Measurements from ENCODE around the gene TMEM97.
A peak's percentile ranks its signal among the peaks of the same experiment; 100 is the strongest.

TMEM97 gene

GRCh38 chr17:28327031-28327607 is 8.1 kb downstream of the TMEM97 start:
- WGBS, 2 experiments (ENCODE audit: insufficient coverage in 2 of 2): 98 to 100% methylated on average over 2 to 8 of the region's 9 CpGs

GRCh38 chr17:28327709-28328108 is 8.7 kb downstream of the TMEM97 start:
- WGBS, 2 experiments (ENCODE audit: insufficient coverage in 2 of 2): 83 to 86% methylated on average over 1 to 2 of the region's 3 CpGs
- Histone ChIP-seq H3K4me1 (ENCODE audit: control insufficient read depth, insufficient read depth, low read length, poor library complexity, severe bottlenecking) (peaks cover 8% of the 10 kb centered on the region), H3K9me3 (ENCODE audit: control insufficient read depth, low read length) (no peaks in the 10 kb centered on the region), H3K36me3 (ENCODE audit: control insufficient read depth, insufficient read depth, low read length) (peaks cover 68% of the 10 kb centered on the region), H3K4me3 (ENCODE audit: extremely low read depth, insufficient read depth, low read length, poor library complexity, severe bottlenecking) (no peak overlapping the region), H3K27ac (ENCODE audit: low read depth, low read length, severe bottlenecking) (no peak overlapping the region)

More at GRCh38 chr17:28327031-28327607, 8.1 kb downstream of the TMEM97 start:
- Histone ChIP-seq H3K4me1 (ENCODE audit: control insufficient read depth, insufficient read depth, low read length, poor library complexity, severe bottlenecking) (peaks cover 8% of the 10 kb centered on the region), H3K9me3 (ENCODE audit: control insufficient read depth, low read length) (no peaks in the 10 kb centered on the region), H3K4me3 (ENCODE audit: extremely low read depth, insufficient read depth, low read length, poor library complexity, severe bottlenecking) (no peak overlapping the region), H3K36me3 (ENCODE audit: control insufficient read depth, insufficient read depth, low read length) (peaks cover 71% of the 10 kb centered on the region), H3K27ac (ENCODE audit: low read depth, low read length, severe bottlenecking) (no peak overlapping the region)

GRCh38 chr17:28328325-28328724 is 9.3 kb downstream of the TMEM97 start:
- peaks cover 8% of the 10 kb centered on the region for H3K4me1 ChIP-seq (ENCODE audit: control insufficient read depth, insufficient read depth, low read length, poor library complexity, severe bottlenecking)
- peaks cover 68% of the 10 kb centered on the region for H3K36me3 ChIP-seq (ENCODE audit: control insufficient read depth, insufficient read depth, low read length)
- no peaks in the 10 kb centered on the region for H3K9me3 ChIP-seq (ENCODE audit: control insufficient read depth, low read length)
- 83% methylated on average over 2 of the region's 4 CpGs for WGBS, 2 experiments (ENCODE audit: insufficient coverage in 2 of 2)
- H3K4me3 ChIP-seq (ENCODE audit: extremely low read depth, insufficient read depth, low read length, poor library complexity, severe bottlenecking): no peak overlapping the region
- H3K27ac ChIP-seq (ENCODE audit: low read depth, low read length, severe bottlenecking): no peak overlapping the region

GRCh38 chr17:28330671-28331070 is 11.7 kb downstream of the TMEM97 start:
- Histone ChIP-seq H3K9me3 (ENCODE audit: control insufficient read depth, low read length) (no peaks in the 10 kb centered on the region), H3K4me1 (ENCODE audit: control insufficient read depth, insufficient read depth, low read length, poor library complexity, severe bottlenecking) (peaks cover 8% of the 10 kb centered on the region), H3K36me3 (ENCODE audit: control insufficient read depth, insufficient read depth, low read length) (peaks cover 52% of the 10 kb centered on the region), H3K27ac (ENCODE audit: low read depth, low read length, severe bottlenecking) (no peak overlapping the region), H3K4me3 (ENCODE audit: extremely low read depth, insufficient read depth, low read length, poor library complexity, severe bottlenecking) (no peak overlapping the region)
- 92 to 93% methylated on average over 5 of the region's 5 CpGs for whole genome bisulfite sequencing, 2 experiments (ENCODE audit: insufficient coverage in 2 of 2)

GRCh38 chr17:28331891-28332420 is 13.0 kb downstream of the TMEM97 start:
- Histone ChIP-seq H3K27ac (ENCODE audit: low read depth, low read length, severe bottlenecking) (no peak overlapping the region), H3K4me1 (ENCODE audit: control insufficient read depth, insufficient read depth, low read length, poor library complexity, severe bottlenecking) (peaks cover 10% of the 10 kb centered on the region), H3K9me3 (ENCODE audit: control insufficient read depth, low read length) (no peaks in the 10 kb centered on the region), H3K36me3 (ENCODE audit: control insufficient read depth, insufficient read depth, low read length) (peaks cover 41% of the 10 kb centered on the region), H3K4me3 (ENCODE audit: extremely low read depth, insufficient read depth, low read length, poor library complexity, severe bottlenecking) (no peak overlapping the region)
- WGBS, 2 experiments (ENCODE audit: insufficient coverage in 2 of 2): 94 to 98% methylated on average over 5 of the region's 6 CpGs

- H3K4me1 ChIP-seq (ENCODE audit: control insufficient read depth, insufficient read depth, low read length, poor library complexity, severe bottlenecking): peaks cover 22% of the 10 kb centered on the region
- no peaks in the 10 kb centered on the region for H3K9me3 ChIP-seq (ENCODE audit: control insufficient read depth, low read length)
- 70% methylated on average over 1 of the region's 1 CpG; no CpG with 5 or more reads in 1 of the 2 experiments for WGBS, 2 experiments (ENCODE audit: insufficient coverage in 2 of 2)
- peaks cover 41% of the 10 kb centered on the region for H3K36me3 ChIP-seq (ENCODE audit: control insufficient read depth, insufficient read depth, low read length)
- no peak overlapping the region for H3K27ac ChIP-seq (ENCODE audit: low read depth, low read length, severe bottlenecking)
- no peak overlapping the region for H3K4me3 ChIP-seq (ENCODE audit: extremely low read depth, insufficient read depth, low read length, poor library complexity, severe bottlenecking)
These were observed 14.2 kb downstream of the TMEM97 start for GRCh38 chr17:28333083-28333746.

GRCh38 chr17:28334171-28334570 is 15.2 kb downstream of the TMEM97 start:
- 83 to 85% methylated on average over 6 of the region's 6 CpGs for WGBS, 2 experiments (ENCODE audit: insufficient coverage in 2 of 2)
- Histone ChIP-seq H3K36me3 (ENCODE audit: control insufficient read depth, insufficient read depth, low read length) (peaks cover 40% of the 10 kb centered on the region), H3K4me3 (ENCODE audit: extremely low read depth, insufficient read depth, low read length, poor library complexity, severe bottlenecking) (peak overlapping the region; percentile 90), H3K9me3 (ENCODE audit: control insufficient read depth, low read length) (no peaks in the 10 kb centered on the region), H3K27ac (ENCODE audit: low read depth, low read length, severe bottlenecking) (peak overlapping the region; percentile 96), H3K4me1 (ENCODE audit: control insufficient read depth, insufficient read depth, low read length, poor library complexity, severe bottlenecking) (peaks cover 27% of the 10 kb centered on the region)

- Histone ChIP-seq H3K36me3 (ENCODE audit: control insufficient read depth, insufficient read depth, low read length) (peaks cover 42% of the 10 kb centered on the region), H3K27ac (ENCODE audit: low read depth, low read length, severe bottlenecking) (peak overlapping the region; percentile 96), H3K4me1 (ENCODE audit: control insufficient read depth, insufficient read depth, low read length, poor library complexity, severe bottlenecking) (peaks cover 27% of the 10 kb centered on the region), H3K9me3 (ENCODE audit: control insufficient read depth, low read length) (no peaks in the 10 kb centered on the region), H3K4me3 (ENCODE audit: extremely low read depth, insufficient read depth, low read length, poor library complexity, severe bottlenecking) (peak overlapping the region; percentile 90)
- 20% methylated on average over 16 of the region's 18 CpGs for WGBS, 2 experiments (ENCODE audit: insufficient coverage in 2 of 2)
These were observed 15.7 kb downstream of the TMEM97 start for GRCh38 chr17:28334666-28335200.

GRCh38 chr17:28335201-28335958 is 16.4 kb downstream of the TMEM97 start, which contains the start of the genes IFT20 and TNFAIP1:
Gene IFT20 (minus strand): TSS chr17:28335472. CDS start chr17:28331985, 3,487 bp downstream.
Gene TNFAIP1 (plus strand): TSS chr17:28335761. CDS start chr17:28339522, 3,761 bp downstream.
- 0 to 1% methylated on average over 41 to 55 of the region's 62 CpGs for WGBS, 2 experiments (ENCODE audit: insufficient coverage in 2 of 2)
- H3K4me1 ChIP-seq (ENCODE audit: control insufficient read depth, insufficient read depth, low read length, poor library complexity, severe bottlenecking): peaks cover 27% of the 10 kb centered on the region

More at GRCh38 chr17:28335201-28335958, 16.4 kb downstream of the TMEM97 start, which contains the start of the genes IFT20 and TNFAIP1:
- peak within 1 kb of the TSS; percentile 90 for H3K4me3 ChIP-seq (ENCODE audit: extremely low read depth, insufficient read depth, low read length, poor library complexity, severe bottlenecking)
- peak within 1 kb of the TSS; percentile 97 for H3K27ac ChIP-seq (ENCODE audit: low read depth, low read length, severe bottlenecking)
- H3K36me3 ChIP-seq (ENCODE audit: control insufficient read depth, insufficient read depth, low read length): peaks cover 43% of the 10 kb centered on the region
- no peaks in the 10 kb centered on the region for H3K9me3 ChIP-seq (ENCODE audit: control insufficient read depth, low read length)

Data from mesodermal cell (in vitro differentiated cells).